IMR-90 (cell line): ENCODE results near the gene CMIP. TPM values are rescaled to one million over a fixed set of nuclear protein-coding genes. Genes with fewer than 3 reads are reported as not detected.

ENCODE experiments used
- ATAC-seq: fragments of 200-7000 bp; cut with Tn5 transposase; 2 replicates; pipeline ENCODE4 v1.9.1; 2020; ENCODE audit warnings: low read depth, mild to moderate bottlenecking, moderate library complexity
- BruUV-seq: library from RNA; stranded (reverse); fragments of 400-500 nt; replicated peaks from 2 replicates; lab custom pipeline; 2021; lab: Mats Ljungman, UMichigan
- CTCF ChIA-PET: fragments of 300-600 bp; formaldehyde crosslinking; extraction: SDS; loops from one replicate; lab custom pipeline; 2021; ENCODE audit warnings: antibody characterized with exemption; lab: Yijun Ruan, JAX
- POLR2A ChIA-PET: fragments of 300-600 bp; sonication (Branson Sonifier 250); formaldehyde crosslinking; loops from one replicate; lab custom pipeline; 2022; ENCODE audit warnings: antibody characterized with exemption; ENCODE audit not compliant: unreplicated experiment; lab: Charles Lee
- DNase-seq: peaks from one replicate; pipeline ENCODE4 v3.0.0; 2013
- H2AFZ ChIP-seq: replicated peaks from 2 replicates; pipeline ENCODE3; 2013; ENCODE audit warnings: low read length, mild to moderate bottlenecking; ENCODE audit not compliant: poor library complexity
- H2AK5ac ChIP-seq: 2 replicates; pipeline ENCODE4 v1.6.1; 2013; ENCODE audit warnings: low read depth, low read length, inconsistent platforms
- H2AK9ac ChIP-seq: replicated peaks from 2 replicates; pipeline ENCODE3; 2013; ENCODE audit warnings: mild to moderate bottlenecking, low read depth, low read length, moderate library complexity; ENCODE audit not compliant: poor library complexity
- H2BK120ac ChIP-seq: 2 replicates; pipeline ENCODE4 v1.6.1; 2013; ENCODE audit warnings: low read depth, low read length, inconsistent platforms
- H2BK15ac ChIP-seq: 3 replicates; pipeline ENCODE4 v1.6.1; 2013; ENCODE audit warnings: low read depth, low read length, inconsistent platforms
- H2BK20ac ChIP-seq: 2 replicates; pipeline ENCODE4 v1.6.1; 2013; ENCODE audit warnings: low read depth, mild to moderate bottlenecking, inconsistent platforms, low read length, moderate library complexity
- H2BK5ac ChIP-seq: 2 replicates; pipeline ENCODE4 v1.6.1; 2013; ENCODE audit warnings: mild to moderate bottlenecking, low read depth, low read length, inconsistent platforms; ENCODE audit not compliant: poor library complexity, severe bottlenecking
- H3K14ac ChIP-seq: replicated peaks from 2 replicates; pipeline ENCODE4 v1.6.1; 2013; ENCODE audit warnings: low read depth, low read length, inconsistent platforms
- H3K18ac ChIP-seq: 2 replicates; pipeline ENCODE4 v1.6.1; 2013; ENCODE audit warnings: low read depth, low read length, control low read depth
- H3K23ac ChIP-seq: 2 replicates; pipeline ENCODE4 v1.6.1; 2013; ENCODE audit warnings: low read depth, low read length, inconsistent platforms
- H3K27ac ChIP-seq: 2 replicates; pipeline ENCODE4 v1.5.1; 2013; ENCODE audit warnings: mild to moderate bottlenecking, control low read depth, low read length; ENCODE audit not compliant: insufficient read depth
- H3K27me3 ChIP-seq: 2 replicates; pipeline ENCODE4 v1.6.1; 2013; ENCODE audit warnings: low read length; ENCODE audit not compliant: control insufficient read depth, insufficient read depth
- H3K36me3 ChIP-seq: 2 replicates; pipeline ENCODE4 v1.6.1; 2013; ENCODE audit warnings: low read length, mixed read lengths; ENCODE audit not compliant: control insufficient read depth, insufficient read depth
- H3K4ac ChIP-seq: 2 replicates; pipeline ENCODE4 v1.6.1; 2013; ENCODE audit warnings: low read depth, low read length, inconsistent platforms
- H3K4me1 ChIP-seq: 2 replicates; pipeline ENCODE4 v1.6.1; 2013; ENCODE audit warnings: low read length, mixed read lengths; ENCODE audit not compliant: control insufficient read depth, insufficient read depth
- H3K4me2 ChIP-seq: 2 replicates; pipeline ENCODE4 v1.6.1; 2013; ENCODE audit warnings: low read depth, mild to moderate bottlenecking, control low read depth, low read length, moderate library complexity
- H3K4me3 ChIP-seq: 2 replicates; pipeline ENCODE4 v1.5.1; 2013; ENCODE audit warnings: low read depth, mild to moderate bottlenecking, control low read depth, low read length, moderate library complexity; ENCODE audit not compliant: insufficient read depth
- H3K56ac ChIP-seq: 2 replicates; pipeline ENCODE4 v1.6.1; 2013; ENCODE audit warnings: low read length, inconsistent platforms; ENCODE audit not compliant: insufficient read depth; ENCODE audit errors: extremely low read depth
- H3K79me1 ChIP-seq, 2 experiments: 2 replicates each; pipeline ENCODE4 v1.6.1; 2013; ENCODE audit warnings: low read length in 2 of 2, inconsistent platforms in 1 of 2, low read depth in 1 of 2
- H3K9ac ChIP-seq: 2 replicates; pipeline ENCODE4 v1.6.1; 2013; ENCODE audit warnings: low read depth, low read length, control low read depth
- H3K9me1 ChIP-seq: 2 replicates; pipeline ENCODE4 v1.6.1; 2013; ENCODE audit warnings: low read length, inconsistent platforms; ENCODE audit not compliant: insufficient read depth
- H3K9me3 ChIP-seq: 2 replicates; pipeline ENCODE4 v1.6.1; 2013; ENCODE audit warnings: low read length; ENCODE audit not compliant: control insufficient read depth, insufficient read depth
- H4K20me1 ChIP-seq: 2 replicates; pipeline ENCODE4 v1.6.1; 2013; ENCODE audit warnings: low read length, inconsistent platforms; ENCODE audit not compliant: insufficient read depth
- H4K5ac ChIP-seq: 2 replicates; pipeline ENCODE4 v1.6.1; 2013; ENCODE audit warnings: mild to moderate bottlenecking, low read depth, low read length, control low read depth
- H4K8ac ChIP-seq, 2 experiments: 2 replicates each; pipeline ENCODE4 v1.6.1; 2013; ENCODE audit warnings: low read depth in 2 of 2, low read length in 2 of 2, control low read depth in 1 of 2, inconsistent platforms in 1 of 2
- H4K91ac ChIP-seq: 2 replicates; pipeline ENCODE4 v1.6.1; 2013; ENCODE audit warnings: low read depth, low read length, inconsistent platforms; ENCODE audit not compliant: insufficient read depth
- FOS ChIP-seq: fragments of 150-350 bp; IDR thresholded peaks from 2 replicates; pipeline ENCODE4 v1.6.1; 2016; ENCODE audit warnings: low read depth, low read length
- MAZ ChIP-seq: IDR thresholded peaks from 2 replicates; pipeline ENCODE4 v1.6.1; 2012; ENCODE audit warnings: low read depth, mild to moderate bottlenecking, low read length, improper control_type of control experiment, moderate library complexity, borderline replicate concordance
- POLR2A ChIP-seq: IDR thresholded peaks from 2 replicates; pipeline ENCODE4 v1.6.1; 2012; ENCODE audit warnings: mild to moderate bottlenecking, low read depth, low read length
- RCOR1 ChIP-seq: IDR thresholded peaks from 2 replicates; pipeline ENCODE4 v1.6.1; 2012; ENCODE audit warnings: mild to moderate bottlenecking, low read length, improper control_type of control experiment; ENCODE audit not compliant: insufficient replicate concordance
- WGBS, 2 experiments: methylation state at CpG; one replicate each; pipeline versions ENCODE4 v1.1.5 to v1.1.7; 2013; ENCODE audit warnings: missing lambda C conversion rate in 2 of 2; ENCODE audit not compliant: insufficient read length in 1 of 2; ENCODE audit errors: extremely low coverage in 2 of 2; 5-methylcytosine and 5-hydroxymethylcytosine counted together
- dilution Hi-C: fragments of 300-500 bp; cut with HindIII; formaldehyde crosslinking; loops from one replicate; pipeline ENCODE4 v1.14.3; 2018; ENCODE audit warnings: low sequenced_read_pairs; ENCODE audit not compliant: unreplicated experiment
- in situ Hi-C: fragments of 300-500 bp; cut with MboI; formaldehyde crosslinking; loops from 3 replicates; pipeline ENCODE4 v1.14.3; 2019; ENCODE audit warnings: low sequenced_read_pairs, inconsistent platforms, mixed read lengths
- intact Hi-C: fragments of 100-400 bp; cut with micrococcal nuclease; formaldehyde crosslinking; loops from 2 replicates; pipeline ENCODE4 v1.10.0; 2022
- polyA plus RNA-seq, 3 experiments: library from polyadenylated mRNA; depleted of rRNA; stranded (reverse); fragments of >200 nt; gene quantifications; 2 replicates each; pipeline ENCODE4 v1.2.3, GENCODE V29; 2012; ENCODE audit warnings: low replicate concordance in 1 of 3
- total RNA-seq: library from RNA; depleted of rRNA; stranded (reverse); fragments of >200 nt; gene quantifications from 2 replicates; pipeline ENCODE4 v1.2.3, GENCODE V29; 2012

Gene CMIP
- total and polyA plus RNA-seq, 2 of the 4 experiments (the other 2 are of a cell fraction) = 3.2 to 11.6 TPM

- in situ Hi-C loops = no loop called here
Observed at GRCh38 chr16:81486540-81487061, 42.0 kb downstream of the CMIP start.

More at GRCh38 chr16:81486540-81487061, 42.0 kb downstream of the CMIP start:
- peaks cover 23% of the 10 kb centered on the region for H3K4me1 ChIP-seq
- dilution Hi-C loops = no loop called here
- no peak overlapping the region for H3K14ac ChIP-seq
- peak overlapping the region; percentile 15 for H2AK9ac ChIP-seq
- TF ChIP-seq MAZ (no peak), FOS (no peak), RCOR1 (no peak), POLR2A (no peak)
- no peak overlapping the region for H3K18ac ChIP-seq
- H2AFZ ChIP-seq = no peak overlapping the region
- H3K9me1 ChIP-seq = peaks cover 21% of the 10 kb centered on the region
- no peak overlapping the region for H2AK5ac ChIP-seq
- ChIA-PET CTCF (no interaction called here), POLR2A (no interaction called here)
- H3K4me3 ChIP-seq = no peak overlapping the region
- no peak overlapping the region; the same call in 1 of the 2 replicates for H3K4me2 ChIP-seq
- no peak overlapping the region for H3K9ac ChIP-seq
- H4K8ac ChIP-seq = no peak overlapping the region
- intact Hi-C loops = no loop called here
- H3K4ac ChIP-seq = peak overlapping the region; percentile 29; the same call in 1 of the 2 replicates
- no peak overlapping the region for H4K91ac ChIP-seq
- H2BK120ac ChIP-seq = no peak overlapping the region
- no peak overlapping the region for H2BK20ac ChIP-seq
- no peak overlapping the region for H4K5ac ChIP-seq
- no peaks in the 10 kb centered on the region for H3K9me3 ChIP-seq
- peaks cover 95% of the 10 kb centered on the region for H4K20me1 ChIP-seq
- ATAC-seq (peak; percentile 18; the same call in 1 of the 2 replicates), DNase-seq (peak; percentile 28)
- H2BK15ac ChIP-seq = no peak overlapping the region
- no peak overlapping the region for H3K23ac ChIP-seq
- no TSS peak for BruUV-seq
- 71% methylated on average over 3 of the region's 22 CpGs; no CpG with 5 or more reads in 1 of the 2 experiments for WGBS, 2 experiments
- no peaks in the 10 kb centered on the region for H3K27me3 ChIP-seq
- H3K79me1 ChIP-seq = peaks cover 32 to 94% of the 10 kb centered on the region in 2 experiments; a peak in 3 of 4 replicates
- H2BK5ac ChIP-seq = no peak overlapping the region
- no peaks in the 10 kb centered on the region for H3K36me3 ChIP-seq
- H3K56ac ChIP-seq = no peak overlapping the region
- no peak overlapping the region for H3K27ac ChIP-seq
